Peyer's patch (tissue), 4 donors: ENCODE results near the gene SGCA. TPM values are rescaled to one million over a fixed set of nuclear protein-coding genes. Genes with fewer than 3 reads are reported as not detected.
A peak's percentile ranks its signal among the peaks of the same experiment; 100 is the strongest.

ENCODE experiments used
- DNase-seq, 3 donors: peaks; one replicate each; pipeline ENCODE4 v3.0.0-alpha.2; 2017 to 2019
- H3K27ac ChIP-seq, 4 donors: fragments of 200-600 bp; sonication (generic); one replicate each; pipeline ENCODE4 v1.5.1; 2016 to 2019
- H3K27me3 ChIP-seq, 2 donors: fragments of 200-600 bp; sonication (generic); one replicate each; pipeline ENCODE4 v1.5.1; 2019
- H3K36me3 ChIP-seq, 3 donors: fragments of 200-600 bp; sonication (generic); one replicate each; pipeline ENCODE4 v1.5.1; 2016 to 2019
- H3K4me1 ChIP-seq, 4 donors: fragments of 200-600 bp; sonication (generic); one replicate each; pipeline ENCODE4 v1.5.1; 2016 to 2019
- H3K4me3 ChIP-seq, 4 donors: fragments of 200-600 bp; sonication (generic); 1 replicate in 3 of 4; 2 replicates in 1 of 4; pipeline ENCODE4 v1.5.1; 2016 to 2019; ENCODE audit warnings: mild to moderate bottlenecking in 1 of 4
- H3K9me3 ChIP-seq, 4 donors: fragments of 200-600 bp; sonication (generic); one replicate each; pipeline ENCODE4 v1.5.1; 2016 to 2019; ENCODE audit warnings: mild to moderate bottlenecking in 1 of 4
- POLR2A ChIP-seq, 2 donors: fragments of 450-650 bp; IDR thresholded peaks; one replicate each; pipeline ENCODE4 v1.5.1; 2017; ENCODE audit warnings: antibody characterized with exemption in 2 of 2, mild to moderate bottlenecking in 2 of 2, moderate library complexity in 2 of 2
- total RNA-seq, 4 donors: library from RNA; depleted of rRNA; stranded (reverse); fragments of >200 nt; gene quantifications; one replicate each; pipeline ENCODE4 v1.1.0, GENCODE V29; 2016
- TF ChIP-seq, protein P1 (sequence below), 6 experiments: fragments of 450-650 bp in 4 of 6; fragments of 200-600 bp in 2 of 6; sonication (generic) in 1 of 6; IDR thresholded peaks; one replicate each; pipeline ENCODE4 v1.5.1; 2017 to 2019; ENCODE audit warnings: antibody characterized with exemption in 6 of 6, mild to moderate bottlenecking in 3 of 6, moderate library complexity in 1 of 6

SGCA gene
- total RNA-seq, 4 donors from 2014 or later, result 2.9 to 3.5 (median 3.5) TPM; not detected in 1

DNA sequence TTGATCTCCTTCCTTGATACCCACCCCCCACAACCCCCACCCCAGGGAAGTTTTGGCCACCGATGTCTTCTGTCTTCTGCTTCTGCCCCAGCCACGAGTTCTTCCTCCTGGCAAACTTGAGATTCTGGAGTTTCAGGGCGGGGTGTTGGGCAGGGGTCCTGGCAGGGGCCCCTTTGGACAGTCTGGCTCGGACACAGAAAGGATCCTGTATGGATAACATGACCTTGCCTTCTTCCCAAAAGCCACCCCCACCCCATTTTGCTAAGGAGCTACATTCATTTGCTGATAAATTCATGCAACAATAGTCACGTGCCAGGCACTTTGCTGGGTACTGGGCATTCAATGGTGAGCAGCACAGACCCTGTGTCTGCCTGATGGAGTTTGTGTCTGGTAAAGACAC is 41.5 kb downstream of the SGCA start:
- TF ChIP-seq POLR2A (IDR thresholded peaks at IDR 0.05), result no peak
- TF ChIP-seq, protein P1, sequence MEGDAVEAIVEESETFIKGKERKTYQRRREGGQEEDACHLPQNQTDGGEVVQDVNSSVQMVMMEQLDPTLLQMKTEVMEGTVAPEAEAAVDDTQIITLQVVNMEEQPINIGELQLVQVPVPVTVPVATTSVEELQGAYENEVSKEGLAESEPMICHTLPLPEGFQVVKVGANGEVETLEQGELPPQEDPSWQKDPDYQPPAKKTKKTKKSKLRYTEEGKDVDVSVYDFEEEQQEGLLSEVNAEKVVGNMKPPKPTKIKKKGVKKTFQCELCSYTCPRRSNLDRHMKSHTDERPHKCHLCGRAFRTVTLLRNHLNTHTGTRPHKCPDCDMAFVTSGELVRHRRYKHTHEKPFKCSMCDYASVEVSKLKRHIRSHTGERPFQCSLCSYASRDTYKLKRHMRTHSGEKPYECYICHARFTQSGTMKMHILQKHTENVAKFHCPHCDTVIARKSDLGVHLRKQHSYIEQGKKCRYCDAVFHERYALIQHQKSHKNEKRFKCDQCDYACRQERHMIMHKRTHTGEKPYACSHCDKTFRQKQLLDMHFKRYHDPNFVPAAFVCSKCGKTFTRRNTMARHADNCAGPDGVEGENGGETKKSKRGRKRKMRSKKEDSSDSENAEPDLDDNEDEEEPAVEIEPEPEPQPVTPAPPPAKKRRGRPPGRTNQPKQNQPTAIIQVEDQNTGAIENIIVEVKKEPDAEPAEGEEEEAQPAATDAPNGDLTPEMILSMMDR (IDR thresholded peaks at IDR 0.05), result no peak
- DNase-seq, result peak in 1 of 3 donors; percentile 33
- Histone ChIP-seq H3K27ac (peak overlapping the region in 3 of 4 donors; percentile 8 to 41 (median 10)), H3K4me1 (peaks cover 0 to 35% (median 0%) of the 10 kb centered on the region in 4 donors), H3K4me3 (no peak overlapping the region), H3K9me3 (no peaks in the 10 kb centered on the region), H3K27me3 (no peaks in the 10 kb centered on the region), H3K36me3 (no peaks in the 10 kb centered on the region)

DNA sequence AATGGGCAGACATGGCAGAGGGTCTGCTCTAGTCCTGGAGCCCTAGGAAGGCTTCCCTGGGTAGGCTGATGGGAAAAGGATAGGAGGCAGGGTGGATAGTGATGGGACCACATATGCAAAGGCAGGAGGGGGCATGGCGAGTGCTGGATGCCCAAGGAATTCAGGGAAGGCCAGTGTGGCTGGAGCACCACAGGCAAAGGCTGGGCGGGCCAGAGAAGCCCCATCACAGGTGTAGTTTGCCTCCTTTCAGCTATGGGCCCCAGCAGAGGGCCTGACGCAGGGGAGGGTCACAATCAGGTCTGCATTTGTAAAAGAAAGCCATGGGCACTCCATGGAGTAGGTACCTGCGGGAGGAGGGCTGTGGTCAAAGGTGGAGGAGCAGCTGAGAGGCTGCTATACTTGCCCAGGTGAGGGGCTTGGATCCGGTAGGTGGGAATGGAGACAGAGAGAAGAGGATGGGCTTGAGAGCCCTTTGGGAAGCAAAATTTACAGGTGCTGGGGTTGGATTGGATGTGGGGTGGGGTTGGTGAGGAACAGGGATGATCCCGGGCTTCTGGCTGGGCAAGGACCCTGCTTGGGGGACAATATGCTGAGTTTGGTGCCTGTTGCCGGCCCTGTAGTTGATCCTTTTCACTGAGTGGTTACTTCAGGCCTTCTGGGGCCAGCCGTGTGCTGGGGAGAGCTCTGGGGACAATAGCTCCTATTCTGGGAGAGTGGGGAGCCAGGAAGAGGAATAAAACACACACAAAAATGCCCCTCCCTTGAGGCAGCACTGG is 42.2 kb downstream of the SGCA start:
- H3K36me3 ChIP-seq, result no peaks in the 10 kb centered on the region
- peak overlapping the region in 2 of 4 donors; percentile 8 to 41 for H3K27ac ChIP-seq
- H3K4me3 ChIP-seq, result no peak overlapping the region
- peak in 2 of 3 donors; percentile 29 to 38 for DNase-seq
- H3K9me3 ChIP-seq, result no peaks in the 10 kb centered on the region
- H3K27me3 ChIP-seq, result no peaks in the 10 kb centered on the region
- peaks cover 0 to 35% (median 0%) of the 10 kb centered on the region in 4 donors for H3K4me1 ChIP-seq
- TF ChIP-seq, protein P1 (IDR thresholded peaks at IDR 0.05), result no peak
- no peak for TF ChIP-seq POLR2A (IDR thresholded peaks at IDR 0.05)

DNA sequence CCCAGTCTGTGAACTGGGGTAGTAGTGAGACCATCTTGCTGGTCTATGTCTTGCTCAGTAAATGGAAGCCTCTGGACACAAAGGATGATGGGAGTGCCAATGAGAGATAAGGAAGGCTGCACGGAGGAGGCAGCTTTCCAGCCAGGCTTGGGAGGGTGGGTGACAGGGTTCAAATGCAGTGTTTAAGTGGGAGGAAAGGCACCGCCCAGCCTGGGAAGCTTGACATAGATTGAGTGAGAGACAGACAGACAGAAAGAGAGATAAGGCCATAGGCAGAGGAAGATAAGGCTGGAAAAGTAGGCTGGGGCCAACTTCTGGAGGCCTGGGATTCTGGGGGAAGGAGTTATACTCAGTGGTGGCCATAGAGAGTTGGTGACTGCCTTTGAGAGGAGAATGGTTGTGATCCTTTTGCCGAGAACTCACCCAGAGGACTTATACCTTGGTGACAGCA is 42.8 kb downstream of the SGCA start:
- DNase-seq, result peak in 2 of 3 donors; percentile 17 to 23
- TF ChIP-seq, protein P1 (IDR thresholded peaks at IDR 0.05), result no peak
- peak overlapping the region in 2 of 4 donors; percentile 81 to 90 for H3K27ac ChIP-seq

DNA sequence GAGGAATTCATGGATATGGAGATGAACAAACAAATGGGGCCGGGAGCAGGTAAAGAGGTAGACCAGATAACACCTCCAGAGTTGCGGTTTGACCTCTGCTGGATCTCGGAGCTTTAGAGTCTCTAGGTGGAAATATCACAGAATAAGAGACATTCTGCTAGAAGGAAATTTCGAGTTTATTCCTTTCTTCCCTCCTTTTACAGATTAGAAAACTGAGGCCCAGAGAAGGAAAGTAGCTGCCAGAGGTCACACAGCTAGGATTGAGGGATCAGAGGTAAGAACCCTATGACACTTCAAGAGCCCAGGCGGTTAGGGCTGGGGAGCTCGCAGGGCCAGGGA is 43.3 kb downstream of the SGCA start:
- H3K4me3 ChIP-seq, result no peak overlapping the region
- no peaks in the 10 kb centered on the region for H3K27me3 ChIP-seq
- H3K36me3 ChIP-seq, result no peaks in the 10 kb centered on the region
- no peak for DNase-seq
- peak overlapping the region in 2 of 4 donors; percentile 81 to 90 for H3K27ac ChIP-seq
- H3K9me3 ChIP-seq, result no peaks in the 10 kb centered on the region
- TF ChIP-seq, protein P1 (IDR thresholded peaks at IDR 0.05), result no peak
- TF ChIP-seq POLR2A (IDR thresholded peaks at IDR 0.05), result no peak
- H3K4me1 ChIP-seq, result peaks cover 0 to 35% (median 0%) of the 10 kb centered on the region in 4 donors

More for the DNA sequence above, 42.8 kb downstream of the SGCA start:
- Histone ChIP-seq H3K4me3 (no peak overlapping the region), H3K9me3 (no peaks in the 10 kb centered on the region), H3K36me3 (no peaks in the 10 kb centered on the region), H3K4me1 (peaks cover 0 to 35% (median 0%) of the 10 kb centered on the region in 4 donors), H3K27me3 (no peaks in the 10 kb centered on the region)

DNA sequence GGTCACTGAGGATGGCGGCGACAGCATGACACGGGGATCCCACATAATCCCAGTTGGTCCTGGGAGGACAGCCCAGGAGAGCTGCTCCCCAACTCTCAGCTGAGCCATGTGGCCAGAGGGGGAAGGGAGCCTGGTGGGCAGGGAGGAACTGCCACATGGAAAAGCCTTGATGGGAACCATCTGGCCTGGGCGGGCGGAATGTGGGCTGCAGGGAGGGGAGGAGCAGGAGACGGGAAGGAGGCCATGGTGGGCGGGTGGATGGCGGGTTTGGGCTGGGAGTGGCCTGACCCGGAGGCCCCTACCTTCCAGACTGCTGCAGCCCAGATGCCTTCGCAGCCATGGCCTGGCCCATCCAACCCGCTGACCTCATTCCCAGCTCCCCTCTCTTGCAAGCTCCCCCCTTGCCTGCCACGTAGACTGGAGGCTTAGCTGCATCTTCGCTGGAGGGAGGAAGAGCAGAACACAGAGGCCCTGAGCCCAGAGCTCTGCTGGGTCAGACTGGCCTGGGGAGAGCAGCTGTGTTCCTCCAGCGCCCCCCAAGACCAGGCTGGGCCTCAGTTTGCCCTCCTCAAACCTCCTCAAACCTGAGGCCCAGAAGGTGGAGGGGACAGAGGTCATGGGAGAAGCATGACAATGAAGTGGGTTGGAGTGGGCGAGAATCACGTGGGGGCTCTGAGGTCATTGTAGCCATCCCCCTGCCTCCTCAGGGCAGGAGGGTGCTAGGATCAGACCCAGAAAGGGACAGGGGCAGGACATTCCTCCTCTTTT is 43.9 kb downstream of the SGCA start:
- peak; percentile 33 to 80 (median 67) for DNase-seq
- no peak for TF ChIP-seq POLR2A (IDR thresholded peaks at IDR 0.05)
- TF ChIP-seq, protein P1 (IDR thresholded peaks at IDR 0.05), result no peak
- H3K36me3 ChIP-seq, result no peaks in the 10 kb centered on the region
- no peak overlapping the region for H3K4me3 ChIP-seq
- H3K27ac ChIP-seq, result peak overlapping the region; percentile 60 to 90 (median 80)
- H3K27me3 ChIP-seq, result no peaks in the 10 kb centered on the region
- H3K4me1 ChIP-seq, result peaks cover 0 to 35% (median 0%) of the 10 kb centered on the region in 4 donors
- no peaks in the 10 kb centered on the region for H3K9me3 ChIP-seq
